DLD1 (cell line): ENCODE data around the gene STOML1.

ENCODE experiments used
- in situ Hi-C: cut with HindIII; loops from 2 replicates; pipeline ENCODE4 v1.10.0; 2017; ENCODE audit warnings: low sequenced_read_pairs

The STOML1 gene

GRCh38 chr15:73991726-73992593 is at the start of gene STOML1:
Gene STOML1 (minus strand): TSS chr15:73992295. CDS start chr15:73992223, 72 bp downstream.
- in situ Hi-C loops, result no loop called here

GRCh38 chr15:74041311-74041756 is 49.2 kb upstream of the STOML1 start:
- in situ Hi-C loops, result loop anchor here (10.0 kb wide), 1 partner anchor 83 kb away; no protein-coding TSS in a partner anchor

GRCh38 chr15:74040109-74040850 is 48.2 kb upstream of the STOML1 start:
- in situ Hi-C loops, result loop anchor here (10.0 kb wide), 1 partner anchor 85 kb away; no protein-coding TSS in a partner anchor

- in situ Hi-C loops, result loop anchor here (10.0 kb wide), 1 partner anchor 85 kb away; no protein-coding TSS in a partner anchor
Observed at GRCh38 chr15:74039656-74040010, 47.5 kb upstream of the STOML1 start.

GRCh38 chr15:74038707-74039655 is 46.9 kb upstream of the STOML1 start:
- in situ Hi-C loops, result no loop called here

GRCh38 chr15:74037171-74038117 is 45.3 kb upstream of the STOML1 start:
- in situ Hi-C loops, result no loop called here

GRCh38 chr15:74036271-74037170 is 44.4 kb upstream of the STOML1 start:
- in situ Hi-C loops, result no loop called here

GRCh38 chr15:74035121-74036017 is 43.3 kb upstream of the STOML1 start:
- in situ Hi-C loops, result no loop called here

- in situ Hi-C loops, result no loop called here
Observed at GRCh38 chr15:74034206-74034755, 42.2 kb upstream of the STOML1 start.

GRCh38 chr15:74032606-74033561 is 40.8 kb upstream of the STOML1 start:
- in situ Hi-C loops, result no loop called here

- in situ Hi-C loops, result no loop called here
Observed at GRCh38 chr15:74032046-74032445, 40.0 kb upstream of the STOML1 start.

- in situ Hi-C loops, result no loop called here
Observed at GRCh38 chr15:74028646-74029045, 36.6 kb upstream of the STOML1 start.

GRCh38 chr15:74027688-74028087 is 35.6 kb upstream of the STOML1 start:
- in situ Hi-C loops, result no loop called here

GRCh38 chr15:74025436-74025835 is 33.3 kb upstream of the STOML1 start:
- in situ Hi-C loops, result no loop called here

- in situ Hi-C loops, result no loop called here
Observed at GRCh38 chr15:74024687-74025086, 32.6 kb upstream of the STOML1 start.
